Bronchial epithelial cell (primary cell): ENCODE measurements around the gene PRH1. TPM values are rescaled to one million over a fixed set of nuclear protein-coding genes. Genes with fewer than 3 reads are reported as not detected.

Experiments
- DNase-seq: peaks from one replicate; pipeline ENCODE4 v3.0.0-alpha.2; 2010; ENCODE audit warnings: low read depth
- FAIRE-seq: peaks from 2 replicates; lab custom pipeline; 2011; peaks lifted over from hg19 to GRCh38; lab: Jason Lieb, UNC
- H3K27me3 ChIP-seq: 2 replicates; pipeline ENCODE4 v1.5.1; 2011; ENCODE audit warnings: low read length; ENCODE audit not compliant: control insufficient read depth, insufficient read depth
- H3K36me3 ChIP-seq: 2 replicates; pipeline ENCODE4 v1.5.1; 2011; ENCODE audit warnings: low read length; ENCODE audit not compliant: control insufficient read depth, insufficient read depth
- H3K4me3 ChIP-seq: 2 replicates; pipeline ENCODE4 v1.5.1; 2011; ENCODE audit warnings: mild to moderate bottlenecking, low read depth, low read length, control low read depth
- CTCF ChIP-seq: IDR thresholded peaks from 2 replicates; pipeline ENCODE4 v1.5.1; 2011; ENCODE audit warnings: mild to moderate bottlenecking, moderate library complexity, low read length, control low read depth, inconsistent platforms; ENCODE audit not compliant: insufficient read depth, severe bottlenecking
- total RNA-seq: library from RNA; depleted of rRNA; stranded (reverse); fragments of >200 nt; gene quantifications from 2 replicates; pipeline ENCODE4 v1.2.1, GENCODE V29; 2014

Gene PRH1
- total RNA-seq, 1 donor from 2014 or later, result 13.7 TPM

GRCh38 chr12:10891937-10892336 lies 7.9 kb upstream of the PRH1 start:
- H3K27me3 ChIP-seq, result no peaks in the 10 kb centered on the region
- no peak for TF ChIP-seq CTCF
- DNase-seq (no peak), FAIRE-seq (no peak)
- no peak overlapping the region for H3K4me3 ChIP-seq
- H3K36me3 ChIP-seq, result no peaks in the 10 kb centered on the region

- TF ChIP-seq CTCF, result no peak
- FAIRE-seq, result no peak
These were observed 5.2 kb upstream of the PRH1 start for GRCh38 chr12:10889226-10889625.

GRCh38 chr12:10873378-10873777 lies 10.7 kb downstream of the PRH1 start:
- H3K4me3 ChIP-seq, result no peak overlapping the region
- no peak for TF ChIP-seq CTCF
- H3K36me3 ChIP-seq, result no peaks in the 10 kb centered on the region
- DNase-seq (no peak), FAIRE-seq (no peak)
- H3K27me3 ChIP-seq, result no peaks in the 10 kb centered on the region

More at GRCh38 chr12:10889226-10889625, 5.2 kb upstream of the PRH1 start:
- Histone ChIP-seq H3K4me3 (no peak overlapping the region), H3K27me3 (no peaks in the 10 kb centered on the region), H3K36me3 (no peaks in the 10 kb centered on the region)
- DNase-seq, result no peak

GRCh38 chr12:10867381-10867780 lies 16.7 kb downstream of the PRH1 start:
- peak; percentile 9 for DNase-seq
- no peak for FAIRE-seq
- no peaks in the 10 kb centered on the region for H3K27me3 ChIP-seq
- TF ChIP-seq CTCF, result peak; percentile 35
- no peak overlapping the region for H3K4me3 ChIP-seq
- H3K36me3 ChIP-seq, result no peaks in the 10 kb centered on the region

GRCh38 chr12:10863512-10864218 lies 20.4 kb downstream of the PRH1 start:
- H3K36me3 ChIP-seq, result no peaks in the 10 kb centered on the region
- DNase-seq, result no peak
- H3K27me3 ChIP-seq, result no peaks in the 10 kb centered on the region
- no peak overlapping the region for H3K4me3 ChIP-seq
- FAIRE-seq, result no peak
- TF ChIP-seq CTCF, result no peak

GRCh38 chr12:10861366-10861765 lies 22.7 kb downstream of the PRH1 start:
- DNase-seq, result no peak
- H3K27me3 ChIP-seq, result no peaks in the 10 kb centered on the region
- no peak overlapping the region for H3K4me3 ChIP-seq
- TF ChIP-seq CTCF, result no peak
- FAIRE-seq, result no peak
- H3K36me3 ChIP-seq, result no peaks in the 10 kb centered on the region
